A204.1 (cell line): ENCODE data around the gene SPATA33.
"Not testable (repeated sequence)": the region's sequence is repeated elsewhere in the genome, so short reads cannot be mapped to it uniquely, and the experiment has no call there.

ENCODE experiments used
- FAIRE-seq: peaks from 2 replicates; lab custom pipeline; 2012; peaks lifted over from hg19 to GRCh38; lab: Jason Lieb, UNC

The SPATA33 gene

DNA sequence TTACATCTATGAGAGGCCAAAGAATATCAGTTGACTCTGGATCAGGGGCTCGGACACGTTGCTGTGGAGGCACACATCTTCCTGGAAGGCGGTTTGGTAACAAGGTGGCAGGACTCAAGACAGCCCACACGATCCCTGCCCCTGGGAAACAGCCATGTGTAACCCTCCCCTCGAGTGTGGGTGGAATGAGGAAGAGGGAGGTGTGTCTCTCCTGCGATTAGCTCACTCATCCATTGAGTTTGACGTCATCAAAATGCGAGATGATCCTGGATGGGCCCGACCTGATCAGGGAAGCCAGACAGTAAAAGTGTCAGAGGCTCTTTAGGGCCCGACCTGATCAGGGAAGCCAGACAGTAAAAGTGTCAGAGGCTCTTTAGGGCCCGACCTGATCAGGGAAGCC lies 6.6 kb downstream of the SPATA33 start:
- FAIRE-seq = not testable (repeated sequence)

- FAIRE-seq = not testable (repeated sequence)
These were observed 9.4 kb downstream of the SPATA33 start for GRCh38 chr16:89667000-89667399.

GRCh38 chr16:89667633-89668032 lies 10.0 kb downstream of the SPATA33 start:
- no peak for FAIRE-seq

DNA sequence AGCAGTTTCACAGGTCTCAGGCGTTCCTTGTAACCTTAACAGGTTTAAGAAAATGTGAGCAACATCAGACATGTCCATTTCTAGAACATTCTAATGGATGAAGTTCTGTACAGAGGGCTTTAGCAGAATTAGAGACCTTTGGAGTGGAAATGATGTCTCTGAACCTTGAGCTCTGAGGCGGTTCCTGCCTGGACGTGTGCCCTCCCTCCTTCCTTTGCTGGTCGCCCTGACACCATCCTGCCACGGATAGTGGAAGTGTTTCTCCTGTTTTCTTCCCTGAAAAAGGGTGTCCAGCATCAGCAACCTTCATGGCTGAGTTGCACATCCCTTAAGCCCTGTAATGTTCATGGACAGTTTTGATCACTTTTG lies 11.1 kb downstream of the SPATA33 start:
- FAIRE-seq = no peak

GRCh38 chr16:89669755-89670154 lies 12.1 kb downstream of the SPATA33 start:
- no peak for FAIRE-seq

DNA sequence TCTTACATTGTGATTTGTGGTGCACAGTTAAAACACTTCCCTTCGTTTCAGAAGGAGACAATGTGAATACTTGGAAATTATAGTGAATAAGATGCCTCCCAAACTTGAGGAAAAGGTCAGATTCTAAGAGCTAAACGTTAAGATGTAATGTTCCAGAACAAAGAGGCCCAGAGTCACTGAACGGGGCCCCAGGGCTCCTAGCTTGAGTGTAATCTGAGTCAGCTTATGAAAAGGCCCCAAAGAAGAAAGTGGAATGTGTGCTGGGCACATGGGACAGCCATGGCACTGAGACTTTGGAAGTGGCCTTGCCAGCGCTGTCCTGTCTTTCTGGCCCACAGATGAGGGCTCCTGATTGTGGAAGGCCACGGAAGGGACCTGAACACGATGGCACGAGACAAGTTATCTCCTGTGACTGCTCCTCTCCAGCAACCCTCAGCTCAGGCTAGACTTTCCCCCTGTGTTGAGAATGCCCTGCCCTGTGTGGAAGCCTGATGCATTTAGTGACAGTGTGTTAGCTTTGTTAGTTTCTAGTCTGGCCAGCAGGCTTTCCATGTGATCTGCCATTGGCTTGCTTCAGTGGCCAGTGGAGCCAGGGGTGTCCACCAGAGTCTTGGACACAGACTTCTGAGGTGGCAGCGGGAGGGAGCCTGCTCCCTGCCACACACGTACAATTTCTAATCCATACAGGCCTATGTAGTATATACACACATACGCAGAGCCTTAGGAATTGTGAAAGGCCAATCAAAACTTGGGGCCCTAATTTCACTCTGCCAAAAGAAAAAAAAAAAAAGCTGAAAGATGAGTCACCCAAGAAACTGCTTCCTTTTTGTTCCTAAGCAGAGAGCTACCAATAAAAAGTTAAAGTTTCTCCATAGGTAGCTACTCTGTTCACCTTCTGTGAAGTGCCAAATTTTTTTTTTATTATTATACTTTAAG lies 13.1 kb downstream of the SPATA33 start:
- no peak for FAIRE-seq

GRCh38 chr16:89671565-89671964 lies 13.9 kb downstream of the SPATA33 start:
- not testable (repeated sequence) for FAIRE-seq

GRCh38 chr16:89672177-89672941 lies 14.7 kb downstream of the SPATA33 start:
- FAIRE-seq = no peak

DNA sequence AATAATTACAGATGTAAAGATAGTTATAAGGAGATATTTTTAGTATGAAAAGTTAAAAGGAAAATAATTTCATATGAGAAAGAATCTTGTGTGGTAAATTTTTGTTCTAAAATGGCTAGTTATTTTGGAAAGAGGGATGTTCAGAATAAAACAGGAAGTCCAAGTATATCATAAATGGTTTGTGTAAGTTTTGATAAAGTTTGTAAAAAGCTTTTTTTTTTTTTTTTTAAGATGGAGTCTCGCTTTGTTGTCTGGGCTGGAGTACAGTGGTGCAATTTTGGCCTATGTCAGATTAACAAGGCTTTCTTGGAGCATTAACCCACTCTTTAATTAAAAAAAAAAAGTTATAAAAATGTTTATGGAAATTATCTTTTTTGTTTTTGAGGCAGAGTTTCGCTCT lies 20.6 kb downstream of the SPATA33 start:
- no peak for FAIRE-seq

GRCh38 chr16:89685916-89686315 lies 28.3 kb downstream of the SPATA33 start:
- no peak for FAIRE-seq

GRCh38 chr16:89686520-89687091 lies 29.0 kb downstream of the SPATA33 start, which contains the start of gene CDK10:
Gene CDK10 (plus strand): TSS chr16:89686689. CDS start chr16:89686711, 22 bp downstream.
- FAIRE-seq = no peak

DNA sequence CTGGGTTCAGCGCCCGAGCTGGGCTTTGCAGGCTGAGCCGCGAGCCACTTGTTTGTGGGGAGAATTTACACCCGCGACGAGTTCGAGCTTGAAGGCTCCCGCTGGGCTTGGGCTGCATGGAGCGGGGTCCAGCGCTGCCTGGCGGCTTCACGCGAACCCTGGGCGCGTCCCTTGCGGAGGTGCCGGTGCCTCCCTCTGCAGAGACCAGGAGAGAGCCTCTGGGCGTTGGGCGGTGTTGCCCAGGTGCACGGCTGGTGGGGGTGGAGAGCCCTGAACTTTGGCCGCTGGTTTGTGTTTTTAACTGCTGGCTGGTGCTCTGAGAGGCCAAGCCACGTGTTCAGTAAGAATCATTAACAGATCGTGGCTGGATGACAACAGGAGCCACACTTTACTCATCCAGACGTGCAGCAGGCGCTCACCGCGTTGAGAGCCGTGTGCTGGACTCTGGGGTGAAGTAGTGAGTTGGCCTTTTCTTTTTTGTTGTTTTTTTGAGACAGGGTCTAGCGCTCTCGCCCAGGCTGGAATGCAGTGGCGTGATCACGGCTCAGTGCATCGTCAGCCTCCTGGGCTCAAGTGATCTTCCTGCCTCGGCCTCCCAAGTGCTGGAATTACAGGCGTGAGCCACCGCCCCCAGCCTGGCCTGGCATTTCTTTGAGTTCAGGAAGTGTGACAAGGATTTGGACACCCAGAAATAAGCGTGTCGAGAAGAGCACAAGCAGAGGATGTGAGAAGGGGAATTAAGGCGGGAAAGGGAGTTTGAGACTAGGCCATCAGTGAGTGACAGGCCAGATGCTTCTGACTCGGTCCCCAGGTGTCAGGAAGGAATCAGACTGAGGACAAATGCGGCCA lies 29.7 kb downstream of the SPATA33 start:
- no peak for FAIRE-seq

DNA sequence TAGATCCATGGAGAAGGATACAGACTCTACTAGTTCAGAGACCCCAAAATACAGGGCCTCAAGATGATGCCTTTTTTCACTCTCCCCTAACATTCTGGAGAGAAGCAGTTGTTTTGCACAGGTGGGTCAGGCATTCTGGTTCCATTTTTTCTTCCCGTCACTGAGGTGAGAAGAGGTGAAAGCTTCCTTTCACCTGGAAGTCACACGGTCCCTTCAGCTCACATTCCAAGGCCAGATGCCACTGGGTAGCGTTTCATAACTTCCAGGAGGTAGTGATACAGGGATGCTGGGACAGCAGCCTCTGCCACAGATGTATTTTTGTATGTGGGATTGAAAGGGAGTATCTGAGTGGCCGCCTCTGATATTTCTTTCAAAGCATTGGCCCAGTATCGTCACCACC lies 30.8 kb downstream of the SPATA33 start:
- no peak for FAIRE-seq

GRCh38 chr16:89689142-89689541 lies 31.5 kb downstream of the SPATA33 start:
- FAIRE-seq = no peak

DNA sequence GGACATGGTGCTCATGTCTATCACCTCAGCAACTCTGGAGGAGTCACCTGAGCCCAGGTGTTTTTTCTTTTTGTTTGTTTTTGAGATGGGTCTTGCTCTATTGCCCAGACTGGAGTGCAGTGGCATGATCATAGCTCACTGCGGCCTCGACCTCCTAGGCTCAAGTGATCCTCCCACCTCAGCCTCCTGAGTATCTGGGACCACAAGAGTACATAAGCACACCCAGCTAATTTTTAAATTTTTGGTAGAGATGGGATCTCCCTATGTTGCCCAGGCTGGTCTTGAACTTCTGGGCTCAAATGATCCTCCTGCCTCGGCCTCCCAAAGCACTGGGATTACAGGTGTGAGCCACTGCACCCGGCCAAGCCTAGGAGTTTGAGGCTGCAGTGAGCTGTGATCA lies 32.0 kb downstream of the SPATA33 start:
- not testable (repeated sequence) for FAIRE-seq

GRCh38 chr16:89690392-89690901 lies 32.8 kb downstream of the SPATA33 start:
- no peak for FAIRE-seq

- FAIRE-seq = no peak
These were observed 33.8 kb downstream of the SPATA33 start for GRCh38 chr16:89691231-89691985.

DNA sequence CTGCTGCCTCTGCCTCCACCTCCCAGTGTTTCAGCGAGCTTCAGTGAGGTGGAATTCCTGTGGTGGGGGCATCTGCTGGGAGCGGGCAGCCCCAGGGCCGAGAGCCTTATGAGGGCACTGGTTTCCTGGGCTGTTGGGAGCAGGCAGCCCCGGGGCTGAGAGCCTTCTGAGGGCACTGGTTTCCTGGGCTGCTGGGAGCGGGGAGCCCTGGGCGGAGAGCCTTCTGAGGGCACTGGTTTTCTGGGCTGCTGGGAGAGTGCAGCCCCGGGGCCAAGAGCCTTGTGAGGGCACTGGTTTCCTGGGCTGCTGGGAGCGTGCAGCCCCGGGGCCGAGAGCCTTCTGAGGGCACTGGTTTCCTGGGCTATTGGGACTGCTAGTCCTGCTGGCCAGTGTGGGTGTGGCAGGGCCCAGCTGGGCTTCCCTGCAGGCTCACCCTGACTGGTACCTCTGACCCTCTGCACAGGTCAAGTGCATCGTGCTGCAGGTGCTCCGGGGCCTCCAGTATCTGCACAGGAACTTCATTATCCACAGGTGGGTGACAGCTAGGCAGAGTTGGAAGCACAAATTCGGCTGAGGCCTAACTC lies 34.4 kb downstream of the SPATA33 start:
- FAIRE-seq = no peak

DNA sequence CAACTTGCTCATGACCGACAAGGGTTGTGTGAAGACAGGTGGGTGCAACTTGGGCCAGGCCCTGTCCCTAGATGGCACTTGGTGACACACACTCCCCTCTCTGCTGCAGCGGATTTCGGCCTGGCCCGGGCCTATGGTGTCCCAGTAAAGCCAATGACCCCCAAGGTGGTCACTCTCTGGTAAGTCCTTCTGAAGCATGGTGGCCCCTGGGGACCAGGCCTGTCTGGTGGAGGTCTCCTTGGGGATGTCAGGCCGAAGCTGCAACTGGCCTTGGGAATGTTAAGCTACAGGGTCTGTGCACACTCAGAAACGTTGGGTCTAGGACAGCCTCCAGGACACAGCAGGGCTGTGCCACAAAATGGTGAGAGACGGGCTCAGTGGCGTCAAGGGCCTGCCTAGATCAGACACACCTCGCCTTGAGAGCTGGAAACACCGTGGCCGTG lies 35.7 kb downstream of the SPATA33 start:
- no peak for FAIRE-seq
